GM21526 (cell line): ENCODE measurements around the gene THAP7.
"Not testable (repeated sequence)": the region's sequence is repeated elsewhere in the genome, so short reads cannot be mapped to it uniquely, and the experiment has no call there.

Source experiments
- ATAC-seq: cut with Tn5 transposase; IDR thresholded peaks from one replicate; pipeline ENCODE4 v1.9.1; 2021; ENCODE audit warnings: moderate library complexity; ENCODE audit not compliant: unreplicated experiment, low FRiP score

Gene THAP7

GRCh38 chr22:21014726-21015465, 13.0 kb upstream of the THAP7 start, which contains the start of gene P2RX6:
P2RX6 (plus strand) TSS chr22:21015165; CDS start chr22:21015175, 10 bp downstream.
- no peak for ATAC-seq

DNA sequence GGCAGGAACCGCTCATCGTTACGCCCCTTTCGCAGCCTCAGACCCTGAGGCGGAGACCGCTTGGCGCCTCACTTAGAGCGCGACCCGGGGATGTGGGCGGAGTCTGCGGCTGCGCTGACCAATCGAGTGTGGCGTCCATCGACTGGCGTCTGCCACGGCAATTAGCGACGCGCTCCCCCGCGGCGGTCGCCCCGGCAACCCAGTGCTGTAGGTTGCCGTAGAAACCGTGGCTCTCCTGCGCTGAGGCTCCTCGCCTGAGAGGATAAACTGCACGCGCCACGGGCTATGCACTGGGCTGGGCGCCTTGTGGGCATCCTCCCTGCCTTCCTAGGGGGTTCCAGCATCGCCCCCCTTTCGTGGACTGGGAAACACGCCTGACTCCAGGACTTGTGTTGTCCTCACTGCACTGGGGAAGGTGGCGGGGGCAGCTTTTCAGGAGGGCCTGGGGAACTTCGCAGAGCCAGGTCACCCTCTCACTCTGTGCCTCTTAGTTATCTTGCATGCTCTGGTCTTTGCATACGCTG, 12.3 kb upstream of the THAP7 start:
- peak; percentile 79 for ATAC-seq

GRCh38 chr22:21013657-21014201, 11.8 kb upstream of the THAP7 start:
- no peak for ATAC-seq

DNA sequence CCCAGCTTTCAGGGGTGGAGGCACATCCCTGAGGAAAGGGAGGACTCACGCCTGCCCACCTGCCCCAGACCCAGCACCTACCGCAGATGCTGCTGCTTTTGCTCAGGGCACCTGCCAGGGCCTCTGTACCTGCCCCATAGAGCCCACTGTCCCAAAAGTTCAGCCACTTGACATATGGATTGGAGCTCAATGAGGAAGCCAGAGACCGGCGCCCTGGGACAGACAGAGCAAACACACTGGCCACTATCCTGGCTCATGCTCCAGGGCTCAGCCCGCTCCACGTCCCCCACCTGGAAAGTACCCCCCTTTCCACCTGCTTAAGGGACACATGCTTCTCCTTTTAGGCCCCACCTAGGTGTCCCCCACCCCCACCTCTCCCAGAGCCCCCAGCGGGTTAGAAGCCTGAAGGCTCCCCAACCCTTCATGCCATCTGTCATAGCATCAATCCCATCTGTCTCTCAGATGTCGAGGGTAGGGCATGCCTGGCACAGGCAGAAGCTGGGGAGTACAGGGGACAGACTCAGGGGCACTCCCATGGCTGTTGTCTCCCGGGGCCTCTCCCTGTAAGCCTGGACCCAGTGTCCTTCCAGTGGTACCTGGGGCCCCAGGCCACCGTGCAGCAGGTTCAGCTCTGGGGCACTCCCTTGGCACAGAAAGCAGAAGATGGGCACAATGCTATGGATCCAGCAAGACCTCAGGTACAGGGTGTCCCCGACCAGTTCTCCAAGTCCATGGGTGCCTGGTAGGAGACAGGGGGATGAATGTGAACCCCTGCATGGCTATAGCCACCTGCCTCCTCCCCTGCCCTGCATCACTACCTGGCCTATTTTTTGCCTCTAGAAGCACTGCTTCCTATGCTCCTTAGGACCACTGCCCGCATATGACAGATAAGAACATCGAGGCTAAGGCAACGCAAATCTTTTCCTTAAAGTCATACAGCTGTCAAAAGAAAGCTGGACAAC, 10.8 kb upstream of the THAP7 start:
- ATAC-seq = no peak

DNA sequence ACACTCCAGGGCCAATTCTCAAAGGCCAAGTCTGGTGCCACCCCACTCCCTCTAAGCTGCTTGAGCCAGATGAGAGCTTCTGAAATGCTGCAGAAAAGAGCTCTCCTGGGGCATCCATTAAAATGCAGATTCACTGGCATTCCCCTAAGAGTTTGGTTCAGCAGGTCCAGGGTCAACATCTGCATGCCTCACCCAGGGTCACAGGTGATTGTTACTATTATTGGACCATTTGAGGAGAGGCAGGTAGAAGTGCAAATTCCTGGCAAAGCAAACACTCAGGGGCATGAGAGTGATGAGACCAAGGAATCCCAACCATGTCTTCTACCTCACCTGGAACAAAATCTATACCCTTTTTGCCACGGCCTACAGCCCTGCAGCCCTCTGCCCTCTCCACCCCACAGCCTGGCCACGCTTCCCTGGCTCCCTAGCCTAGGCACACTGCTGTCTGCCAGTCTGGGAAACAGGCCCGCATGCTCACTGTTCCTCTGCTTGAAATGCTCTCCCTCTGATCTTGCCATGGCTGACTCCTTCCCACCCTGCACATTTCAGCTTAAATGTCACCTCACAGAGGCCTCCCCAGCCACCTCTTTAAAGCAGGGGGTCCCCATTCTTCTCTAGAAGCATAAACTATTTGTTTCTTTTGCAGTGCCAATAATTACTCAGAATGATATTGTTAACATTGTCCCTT, 8.7 kb upstream of the THAP7 start:
- ATAC-seq = no peak

GRCh38 chr22:21009638-21010425, 7.9 kb upstream of the THAP7 start:
- no peak for ATAC-seq

GRCh38 chr22:21009208-21009607, 7.3 kb upstream of the THAP7 start:
- not testable (repeated sequence) for ATAC-seq

- no peak for ATAC-seq
Observed at GRCh38 chr22:21003782-21004181, 1.9 kb upstream of the THAP7 start.

- peak; percentile 18 for ATAC-seq
Observed at GRCh38 chr22:21000987-21001600, 824 bp downstream of the THAP7 start.

DNA sequence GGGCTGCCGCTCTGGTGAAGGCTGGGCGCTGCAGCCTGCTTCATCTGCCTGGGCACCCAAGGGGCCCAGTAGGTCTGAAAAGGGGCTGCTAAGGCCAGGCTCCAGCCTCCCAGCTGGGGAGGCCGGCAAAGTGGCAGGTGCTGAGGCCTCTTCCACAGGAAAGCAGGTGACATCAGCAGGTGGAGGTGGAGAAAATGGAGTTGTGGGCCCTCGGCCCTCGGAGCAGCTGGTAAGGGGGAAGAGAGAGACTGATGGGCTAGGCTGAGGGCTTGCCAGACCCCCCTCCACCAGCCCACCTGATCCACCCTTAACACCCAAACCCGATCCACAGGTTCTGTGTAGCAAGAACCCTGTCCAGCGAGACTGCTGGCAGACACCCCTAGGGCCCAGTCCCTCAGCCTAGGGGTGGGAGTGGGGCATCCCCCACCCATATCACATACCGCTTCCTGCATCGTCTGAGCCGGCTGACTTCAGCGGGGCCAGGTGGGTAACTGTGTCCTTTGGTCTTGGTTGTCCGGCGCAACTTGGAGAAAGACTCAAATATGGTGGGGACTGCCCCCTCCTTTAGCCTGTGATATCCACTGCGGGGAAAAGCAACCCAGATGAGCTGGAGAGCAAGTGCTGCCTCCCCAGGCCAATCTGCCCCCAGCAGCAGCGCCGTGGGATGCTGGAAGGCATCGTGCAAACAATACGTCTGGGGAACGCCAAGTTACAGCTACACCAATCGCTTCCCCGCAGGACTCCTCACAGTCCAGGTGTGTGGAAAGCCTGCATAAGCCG, 1.5 kb downstream of the THAP7 start:
- ATAC-seq = no peak

- no peak for ATAC-seq
Observed at GRCh38 chr22:20999350-21000206, 2.3 kb downstream of the THAP7 start.

- ATAC-seq = no peak
Observed at GRCh38 chr22:20998411-20999336, 3.2 kb downstream of the THAP7 start.

DNA sequence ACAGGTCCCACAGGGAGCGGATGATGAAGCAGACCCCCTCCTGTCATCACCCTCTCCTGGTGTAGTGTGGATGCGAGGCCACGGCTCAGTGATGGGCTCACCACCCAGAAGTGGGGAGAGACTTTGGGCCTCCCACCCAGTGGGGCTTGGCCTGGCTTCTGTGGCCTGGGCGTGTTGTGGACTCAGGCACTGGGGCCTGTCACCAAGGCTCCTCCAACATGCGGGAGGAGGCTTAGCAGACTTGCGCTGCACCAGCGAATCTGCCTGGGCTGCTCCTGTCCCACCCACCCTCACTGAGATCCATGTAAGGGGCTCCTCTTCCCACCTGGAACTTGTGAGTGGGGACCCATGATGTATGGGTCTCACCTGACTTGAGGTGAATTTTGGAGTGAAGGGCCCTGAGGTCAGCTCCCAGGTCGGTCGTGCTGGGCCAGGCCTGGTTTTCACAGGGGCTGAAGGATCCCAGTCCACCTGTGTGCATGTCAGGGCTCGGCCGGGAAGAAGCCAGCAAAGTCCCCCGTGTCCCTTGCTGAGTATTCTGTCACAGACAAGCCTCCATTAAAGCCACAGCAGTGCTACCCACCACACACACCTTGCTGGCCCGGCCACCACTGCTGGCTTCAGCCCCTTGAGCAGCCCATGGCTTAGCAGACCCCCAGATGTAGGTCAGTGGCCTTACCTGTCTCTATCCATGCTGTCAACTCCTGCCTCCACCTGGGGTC, 4.2 kb downstream of the THAP7 start:
- no peak for ATAC-seq

- no peak for ATAC-seq
Observed at GRCh38 chr22:20996598-20997535, 5.1 kb downstream of the THAP7 start.

- no peak for ATAC-seq
Observed at GRCh38 chr22:20996031-20996410, 5.9 kb downstream of the THAP7 start.
